Stimulated activated CD4-positive, alpha-beta T cell treated with anti-CD3 and anti-CD28 coated beads, Interleukin-2, amount 100 ng/mL, for 24 hours (primary cell): Measurements from ENCODE around the gene NUP214.
"Not testable (repeated sequence)": the region's sequence is repeated elsewhere in the genome, so short reads cannot be mapped to it uniquely, and the experiment has no call there.

Source experiments
- DNase-seq, 2 donors: peaks; one replicate each; pipeline ENCODE4 v3.0.0-alpha.2; 2020

Gene NUP214

DNA sequence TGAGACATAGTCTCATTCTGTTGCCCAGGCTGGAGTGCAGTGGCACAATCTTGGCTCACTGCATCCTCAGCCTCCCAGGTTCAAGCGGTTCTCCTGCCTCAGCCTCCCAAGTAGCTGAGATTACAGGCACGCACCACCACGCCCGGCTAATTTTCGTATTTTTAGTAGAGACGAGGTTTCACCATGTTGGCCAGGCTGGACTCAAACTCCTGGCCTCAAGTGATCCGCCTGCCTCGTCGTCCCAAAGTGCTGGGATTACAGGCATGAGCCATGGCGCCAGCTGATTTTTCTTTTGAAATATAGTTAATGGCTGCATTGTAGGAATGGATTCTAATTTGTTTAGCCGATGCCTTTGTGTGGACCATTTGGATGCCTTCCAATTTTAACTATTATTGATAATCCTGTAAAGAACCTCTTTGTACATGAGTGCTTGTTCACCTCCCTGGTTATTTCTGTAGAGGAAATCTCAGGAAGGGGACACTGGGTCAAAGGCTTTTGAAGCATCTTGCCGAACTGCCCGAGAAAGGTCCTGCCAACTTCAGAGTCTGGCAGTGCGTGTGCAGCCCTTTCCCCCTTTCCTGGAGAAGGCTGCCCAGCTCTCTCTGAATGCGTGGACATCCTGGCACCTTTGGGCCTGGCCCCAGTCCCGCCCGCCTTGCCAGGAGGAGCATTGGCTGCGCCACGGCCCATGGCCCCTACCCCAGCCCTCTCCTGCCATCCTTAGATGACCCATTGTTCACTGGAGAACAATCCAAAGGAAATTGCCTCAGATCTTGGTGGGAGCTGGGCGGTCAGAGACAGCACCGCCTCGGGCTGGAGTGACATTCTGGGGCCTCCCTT is 8.9 kb upstream of the NUP214 start:
- no peak for DNase-seq

GRCh38 chr9:131117121-131117761 is 8.1 kb upstream of the NUP214 start:
- no peak for DNase-seq

DNA sequence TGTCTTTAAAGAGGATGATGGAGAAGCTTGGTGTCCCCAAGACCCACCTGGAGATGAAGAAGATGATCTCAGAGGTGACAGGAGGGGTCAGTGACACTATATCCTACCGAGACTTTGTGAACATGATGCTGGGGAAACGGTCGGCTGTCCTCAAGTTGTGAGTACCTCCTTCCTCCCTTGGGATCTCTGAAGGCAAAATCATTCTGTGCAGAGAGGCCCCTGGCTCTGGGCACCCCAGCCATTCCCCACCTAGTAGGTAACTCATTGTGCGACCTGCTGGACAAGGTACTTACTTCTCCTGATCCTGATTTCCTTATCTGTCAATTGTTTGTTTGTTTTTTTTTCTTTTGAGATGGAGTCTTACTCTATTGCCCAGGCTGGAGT is 7.6 kb upstream of the NUP214 start:
- DNase-seq: no peak

- DNase-seq: no peak
Observed at GRCh38 chr9:131119600-131119999, 5.8 kb upstream of the NUP214 start.

- no peak for DNase-seq
Observed at GRCh38 chr9:131120620-131121228, 4.7 kb upstream of the NUP214 start.

DNA sequence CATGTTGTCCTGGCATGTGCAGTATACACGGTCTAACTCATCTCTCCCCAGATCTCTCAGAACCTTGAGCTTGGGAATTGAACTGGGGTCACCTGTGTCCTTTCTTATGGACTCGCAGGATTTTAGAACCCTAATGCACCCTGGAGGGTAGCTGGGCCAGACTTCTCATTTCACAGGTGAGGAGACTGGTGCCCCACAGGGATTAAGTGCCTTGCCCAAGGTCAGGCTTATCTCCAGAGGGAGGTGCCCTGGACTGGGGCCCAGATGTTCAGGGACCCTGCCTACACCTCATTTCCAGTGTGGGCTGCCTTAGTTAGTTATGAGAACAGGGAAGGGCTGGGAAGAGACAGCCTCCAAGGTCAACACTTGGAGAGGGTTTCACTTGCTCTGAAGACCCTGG is 4.0 kb upstream of the NUP214 start:
- no peak for DNase-seq

GRCh38 chr9:131122158-131122557 is 3.2 kb upstream of the NUP214 start:
- no peak for DNase-seq

DNA sequence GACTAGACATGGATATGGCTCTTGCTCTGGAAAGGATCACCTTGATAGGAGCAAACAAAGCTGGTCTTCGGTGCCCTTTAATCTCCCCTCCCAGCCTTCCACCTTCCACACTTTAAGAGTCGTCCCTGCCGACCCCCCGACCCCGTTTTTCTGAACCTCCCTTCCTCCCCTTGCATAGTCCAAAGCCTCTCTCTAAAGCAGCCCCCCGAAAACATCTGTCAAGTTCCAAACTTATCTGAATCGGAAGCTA is 423 bp upstream of the NUP214 start:
- no peak for DNase-seq

- DNase-seq: no peak
Observed at GRCh38 chr9:131126059-131126426, 657 bp downstream of the NUP214 start.

DNA sequence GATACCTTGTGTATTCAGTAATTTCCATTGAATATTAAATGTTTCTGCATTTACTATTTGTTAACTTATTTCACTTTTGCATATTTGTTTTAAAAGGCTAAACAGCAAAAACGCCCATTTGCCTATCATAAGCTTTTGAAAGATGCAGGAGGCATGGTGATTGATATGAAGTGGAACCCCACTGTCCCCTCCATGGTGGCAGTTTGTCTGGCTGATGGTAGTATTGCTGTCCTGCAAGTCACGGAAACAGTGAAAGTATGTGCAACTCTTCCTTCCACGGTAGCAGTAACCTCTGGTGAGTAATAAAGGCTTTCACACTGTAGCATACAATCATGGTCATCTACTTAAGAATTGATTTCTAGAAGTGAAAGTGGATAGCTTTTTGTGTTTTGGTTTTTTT is 3.8 kb downstream of the NUP214 start:
- DNase-seq: no peak

DNA sequence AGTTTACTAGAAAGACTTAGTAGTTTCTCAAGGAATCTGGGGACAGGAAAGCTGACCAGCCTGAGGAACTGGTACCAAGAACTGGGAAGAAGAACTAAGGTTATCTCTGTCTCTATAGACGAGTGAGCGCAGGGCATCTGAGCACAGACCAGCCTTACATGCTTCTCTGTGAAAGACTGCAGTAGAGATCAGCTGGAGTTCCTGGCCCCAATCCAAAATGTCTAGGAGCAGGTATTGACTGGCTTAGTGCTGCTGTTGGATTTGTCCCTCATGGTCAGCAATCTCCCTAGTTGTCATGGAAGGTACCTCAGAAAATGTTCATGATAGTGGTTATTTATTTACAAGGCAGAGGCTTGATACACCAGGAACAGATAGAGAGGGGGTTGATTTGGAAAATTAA is 13.3 kb downstream of the NUP214 start:
- DNase-seq: no peak

DNA sequence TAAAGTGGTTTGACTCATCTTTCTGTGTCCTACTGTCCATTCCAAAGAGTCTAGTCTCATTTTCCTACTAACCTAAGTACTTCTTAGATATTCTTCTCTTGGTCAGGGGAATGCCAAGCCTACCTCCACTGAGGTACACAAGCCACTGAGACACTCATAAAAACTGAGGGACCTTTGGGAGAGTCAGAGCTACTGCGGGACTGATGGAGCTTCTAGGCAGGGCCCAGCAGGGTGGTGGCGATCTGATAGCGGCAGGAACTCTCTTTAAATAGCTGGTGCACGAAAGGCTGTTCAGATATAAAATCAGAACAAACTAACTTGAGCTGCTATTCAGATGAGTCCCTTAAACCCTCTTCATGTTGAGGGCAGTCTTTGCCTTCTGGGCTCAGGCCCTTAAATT is 14.7 kb downstream of the NUP214 start:
- no peak for DNase-seq

DNA sequence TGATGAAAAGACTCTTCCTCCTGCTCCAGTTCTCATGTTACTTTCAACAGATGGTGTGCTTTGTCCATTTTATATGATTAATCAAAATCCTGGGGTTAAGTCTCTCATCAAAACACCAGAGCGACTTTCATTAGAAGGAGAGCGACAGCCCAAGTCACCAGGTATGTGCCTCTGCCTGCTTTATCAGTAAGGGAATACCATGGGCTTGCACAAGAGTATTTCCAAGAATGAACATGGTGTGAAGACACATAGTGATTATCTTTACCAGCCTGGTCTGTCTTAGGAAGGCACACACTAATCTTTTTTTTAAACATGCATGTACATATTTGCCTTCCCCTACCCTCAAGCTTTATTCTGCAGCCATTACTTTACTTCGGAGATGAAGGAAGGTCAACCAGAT is 15.2 kb downstream of the NUP214 start:
- DNase-seq: no peak

DNA sequence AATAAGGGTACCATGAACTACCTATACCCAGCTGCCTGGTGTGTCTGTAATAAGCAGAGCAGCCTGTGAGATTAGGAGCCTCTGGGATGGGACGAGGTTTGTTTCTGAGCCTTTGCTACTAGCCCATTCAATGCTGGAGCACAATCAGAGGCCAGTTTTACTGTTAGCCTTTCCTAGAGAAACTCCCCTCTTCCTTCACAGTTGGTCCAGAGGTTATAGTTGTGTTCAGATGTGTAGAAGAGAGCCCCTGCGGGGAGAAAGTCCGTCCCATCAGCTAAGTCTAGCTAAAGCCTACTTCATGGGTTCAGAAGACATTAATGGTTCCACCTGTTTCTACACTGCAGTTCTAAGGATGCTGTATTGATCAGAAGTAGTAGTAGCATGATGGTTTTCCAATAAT is 16.8 kb downstream of the NUP214 start:
- DNase-seq: no peak

GRCh38 chr9:131144201-131144600 is 18.8 kb downstream of the NUP214 start:
- no peak for DNase-seq

- no peak for DNase-seq
Observed at GRCh38 chr9:131145245-131145644, 19.9 kb downstream of the NUP214 start.

- DNase-seq: no peak
Observed at GRCh38 chr9:131146186-131146585, 20.8 kb downstream of the NUP214 start.

GRCh38 chr9:131148276-131148675 is 22.9 kb downstream of the NUP214 start:
- DNase-seq: no peak

GRCh38 chr9:131148966-131149687 is 23.7 kb downstream of the NUP214 start:
- no peak for DNase-seq

- no peak for DNase-seq
Observed at GRCh38 chr9:131149688-131150053, 24.3 kb downstream of the NUP214 start.

- no peak for DNase-seq
Observed at GRCh38 chr9:131153595-131153994, 28.2 kb downstream of the NUP214 start.

- not testable (repeated sequence) for DNase-seq
Observed at GRCh38 chr9:131158673-131159072, 33.3 kb downstream of the NUP214 start.

GRCh38 chr9:131160416-131161112 is 35.2 kb downstream of the NUP214 start:
- no peak for DNase-seq
